GM12878 (cell line): Measurements from ENCODE around the gene FRMD3.

Experiments used
- E2F4 ChIP-seq: IDR thresholded peaks from 2 replicates; pipeline ENCODE4 v1.6.1; 2012; ENCODE audit warnings: low read depth, low read length, improper control_type of control experiment
- MXI1 ChIP-seq: fragments of 150-350 bp; IDR thresholded peaks from 2 replicates; pipeline ENCODE4 v1.6.1; 2011; ENCODE audit warnings: low read depth, mild to moderate bottlenecking, inconsistent platforms, low read length, improper control_type of control experiment
- NBN ChIP-seq: fragments of 450-650 bp; IDR thresholded peaks from 2 replicates; pipeline ENCODE4 v1.6.1; 2016
- TF ChIP-seq, protein P1 (sequence below): IDR thresholded peaks from 2 replicates; pipeline ENCODE4 v1.6.1; 2012; ENCODE audit warnings: mild to moderate bottlenecking, low read depth, low read length
- TF ChIP-seq, protein P2 (sequence below): fragments of 450-650 bp; IDR thresholded peaks from 2 replicates; pipeline ENCODE4 v1.6.1; 2017; ENCODE audit warnings: mild to moderate bottlenecking

DNA sequence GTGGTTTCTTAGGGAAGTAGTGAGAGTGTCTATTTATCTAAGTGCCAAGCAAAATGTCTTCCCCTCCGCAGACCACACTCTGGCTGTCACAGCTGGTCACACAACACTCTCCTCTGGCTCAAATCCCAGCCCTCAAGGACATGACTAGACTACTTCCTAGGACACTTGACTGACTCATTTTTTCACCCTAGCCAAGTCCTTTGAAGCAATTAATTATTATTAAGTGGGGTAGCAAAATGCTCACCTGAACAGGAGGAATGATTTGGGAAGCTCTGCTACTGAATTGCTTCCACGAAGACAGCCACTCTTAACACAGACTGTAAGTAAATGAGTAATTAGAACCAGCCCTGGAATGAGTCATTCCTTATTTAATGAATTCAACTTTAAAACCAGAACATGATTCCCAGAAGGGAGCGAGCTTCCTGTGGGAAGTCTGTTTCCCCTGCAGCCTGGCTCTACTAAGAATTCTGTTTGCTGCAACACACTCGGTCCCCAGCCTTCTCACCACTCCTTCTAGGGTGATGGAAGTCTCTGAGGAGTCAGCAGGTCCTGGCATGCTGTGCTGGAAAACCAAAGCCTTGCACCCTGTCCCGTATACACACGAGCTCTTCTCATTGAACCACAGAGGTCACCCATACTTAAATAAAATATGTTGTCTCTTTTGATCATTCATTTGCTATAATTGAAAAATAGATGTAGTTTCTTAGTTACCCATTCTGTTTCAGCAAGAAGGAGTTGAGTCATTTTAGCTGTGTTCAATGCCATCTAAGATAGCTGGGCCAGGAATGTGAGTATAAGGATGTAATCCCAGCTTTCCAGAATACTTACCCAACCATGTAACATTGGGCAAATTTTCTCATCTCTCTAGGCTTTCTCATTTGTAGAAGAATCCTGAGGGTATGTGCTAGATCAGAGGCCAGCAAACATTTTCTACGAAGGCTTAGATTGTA lies 256.6 kb downstream of the FRMD3 start:
- no peak for TF ChIP-seq E2F4
- TF ChIP-seq NBN = no peak
- TF ChIP-seq, protein P1, sequence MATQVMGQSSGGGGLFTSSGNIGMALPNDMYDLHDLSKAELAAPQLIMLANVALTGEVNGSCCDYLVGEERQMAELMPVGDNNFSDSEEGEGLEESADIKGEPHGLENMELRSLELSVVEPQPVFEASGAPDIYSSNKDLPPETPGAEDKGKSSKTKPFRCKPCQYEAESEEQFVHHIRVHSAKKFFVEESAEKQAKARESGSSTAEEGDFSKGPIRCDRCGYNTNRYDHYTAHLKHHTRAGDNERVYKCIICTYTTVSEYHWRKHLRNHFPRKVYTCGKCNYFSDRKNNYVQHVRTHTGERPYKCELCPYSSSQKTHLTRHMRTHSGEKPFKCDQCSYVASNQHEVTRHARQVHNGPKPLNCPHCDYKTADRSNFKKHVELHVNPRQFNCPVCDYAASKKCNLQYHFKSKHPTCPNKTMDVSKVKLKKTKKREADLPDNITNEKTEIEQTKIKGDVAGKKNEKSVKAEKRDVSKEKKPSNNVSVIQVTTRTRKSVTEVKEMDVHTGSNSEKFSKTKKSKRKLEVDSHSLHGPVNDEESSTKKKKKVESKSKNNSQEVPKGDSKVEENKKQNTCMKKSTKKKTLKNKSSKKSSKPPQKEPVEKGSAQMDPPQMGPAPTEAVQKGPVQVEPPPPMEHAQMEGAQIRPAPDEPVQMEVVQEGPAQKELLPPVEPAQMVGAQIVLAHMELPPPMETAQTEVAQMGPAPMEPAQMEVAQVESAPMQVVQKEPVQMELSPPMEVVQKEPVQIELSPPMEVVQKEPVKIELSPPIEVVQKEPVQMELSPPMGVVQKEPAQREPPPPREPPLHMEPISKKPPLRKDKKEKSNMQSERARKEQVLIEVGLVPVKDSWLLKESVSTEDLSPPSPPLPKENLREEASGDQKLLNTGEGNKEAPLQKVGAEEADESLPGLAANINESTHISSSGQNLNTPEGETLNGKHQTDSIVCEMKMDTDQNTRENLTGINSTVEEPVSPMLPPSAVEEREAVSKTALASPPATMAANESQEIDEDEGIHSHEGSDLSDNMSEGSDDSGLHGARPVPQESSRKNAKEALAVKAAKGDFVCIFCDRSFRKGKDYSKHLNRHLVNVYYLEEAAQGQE = no peak
- TF ChIP-seq, protein P2, sequence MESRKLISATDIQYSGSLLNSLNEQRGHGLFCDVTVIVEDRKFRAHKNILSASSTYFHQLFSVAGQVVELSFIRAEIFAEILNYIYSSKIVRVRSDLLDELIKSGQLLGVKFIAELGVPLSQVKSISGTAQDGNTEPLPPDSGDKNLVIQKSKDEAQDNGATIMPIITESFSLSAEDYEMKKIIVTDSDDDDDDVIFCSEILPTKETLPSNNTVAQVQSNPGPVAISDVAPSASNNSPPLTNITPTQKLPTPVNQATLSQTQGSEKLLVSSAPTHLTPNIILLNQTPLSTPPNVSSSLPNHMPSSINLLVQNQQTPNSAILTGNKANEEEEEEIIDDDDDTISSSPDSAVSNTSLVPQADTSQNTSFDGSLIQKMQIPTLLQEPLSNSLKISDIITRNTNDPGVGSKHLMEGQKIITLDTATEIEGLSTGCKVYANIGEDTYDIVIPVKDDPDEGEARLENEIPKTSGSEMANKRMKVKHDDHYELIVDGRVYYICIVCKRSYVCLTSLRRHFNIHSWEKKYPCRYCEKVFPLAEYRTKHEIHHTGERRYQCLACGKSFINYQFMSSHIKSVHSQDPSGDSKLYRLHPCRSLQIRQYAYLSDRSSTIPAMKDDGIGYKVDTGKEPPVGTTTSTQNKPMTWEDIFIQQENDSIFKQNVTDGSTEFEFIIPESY = no peak
- no peak for TF ChIP-seq MXI1
